Stimulated activated CD4-positive, alpha-beta T cell treated with anti-CD3 and anti-CD28 coated beads, Interleukin-2, amount 100 ng/mL, for 48 hours (primary cell): Measurements from ENCODE around the gene GPR137.
"Not testable (repeated sequence)": the region's sequence is repeated elsewhere in the genome, so short reads cannot be mapped to it uniquely, and the experiment has no call there.

Source experiments
- DNase-seq, 2 donors: peaks; one replicate each; pipeline ENCODE4 v3.0.0-alpha.2; 2020

GPR137 gene, protein sequence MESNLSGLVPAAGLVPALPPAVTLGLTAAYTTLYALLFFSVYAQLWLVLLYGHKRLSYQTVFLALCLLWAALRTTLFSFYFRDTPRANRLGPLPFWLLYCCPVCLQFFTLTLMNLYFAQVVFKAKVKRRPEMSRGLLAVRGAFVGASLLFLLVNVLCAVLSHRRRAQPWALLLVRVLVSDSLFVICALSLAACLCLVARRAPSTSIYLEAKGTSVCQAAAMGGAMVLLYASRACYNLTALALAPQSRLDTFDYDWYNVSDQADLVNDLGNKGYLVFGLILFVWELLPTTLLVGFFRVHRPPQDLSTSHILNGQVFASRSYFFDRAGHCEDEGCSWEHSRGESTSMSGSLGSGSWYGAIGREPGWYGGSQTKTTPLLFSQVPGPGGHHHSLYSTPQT

DNA sequence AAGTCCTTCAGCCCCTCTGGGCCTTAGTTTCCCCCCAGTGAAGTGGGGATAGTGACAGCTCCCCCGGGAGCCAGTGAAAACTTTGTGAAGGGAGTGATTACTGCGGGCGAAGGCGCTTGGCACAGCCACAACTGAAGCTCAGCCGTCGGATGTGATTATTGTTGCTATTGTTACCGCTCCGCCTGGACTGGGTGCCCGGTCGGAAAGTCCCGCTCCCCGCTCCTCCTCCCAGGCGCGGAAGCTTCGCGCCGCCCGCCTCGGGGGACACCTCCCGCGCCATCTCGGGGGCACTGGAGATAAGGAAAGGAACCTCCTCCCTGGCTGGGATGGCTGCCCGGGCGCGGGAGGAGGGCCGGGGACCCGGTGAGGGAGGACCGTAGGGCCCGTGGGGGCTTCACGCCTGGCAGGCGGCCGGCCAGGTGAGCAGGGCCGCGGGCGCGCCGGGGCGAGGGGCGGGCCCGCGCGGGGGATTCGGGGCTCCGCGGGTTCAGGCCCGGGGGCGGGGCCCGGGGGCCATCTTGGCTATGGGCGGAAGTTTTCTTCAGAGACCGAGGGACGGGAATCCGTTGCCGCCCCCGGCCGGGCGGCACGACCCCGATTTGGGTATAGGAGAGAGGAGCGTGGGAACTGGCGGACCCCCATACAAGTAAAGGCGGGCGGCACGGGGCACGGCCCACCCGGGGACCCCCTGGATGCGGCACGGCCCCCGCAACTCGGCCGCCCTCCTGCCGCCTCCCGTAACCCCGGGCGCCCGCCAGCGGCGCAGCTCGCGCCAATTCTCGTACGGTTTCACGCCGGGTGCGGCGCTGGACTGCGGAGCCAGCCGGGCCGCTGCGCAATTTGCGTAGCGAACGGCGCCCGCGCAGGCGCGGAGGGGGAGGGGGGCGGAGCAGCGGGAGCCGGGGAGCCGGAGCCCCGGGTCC, at the start of gene GPR137:
Gene GPR137 (plus strand): TSS at position 887 of the 923 bp plus-strand sequence. CDS start 677 bp downstream, outside the sequence.
- peak; percentile 93 to 98 for DNase-seq

DNA sequence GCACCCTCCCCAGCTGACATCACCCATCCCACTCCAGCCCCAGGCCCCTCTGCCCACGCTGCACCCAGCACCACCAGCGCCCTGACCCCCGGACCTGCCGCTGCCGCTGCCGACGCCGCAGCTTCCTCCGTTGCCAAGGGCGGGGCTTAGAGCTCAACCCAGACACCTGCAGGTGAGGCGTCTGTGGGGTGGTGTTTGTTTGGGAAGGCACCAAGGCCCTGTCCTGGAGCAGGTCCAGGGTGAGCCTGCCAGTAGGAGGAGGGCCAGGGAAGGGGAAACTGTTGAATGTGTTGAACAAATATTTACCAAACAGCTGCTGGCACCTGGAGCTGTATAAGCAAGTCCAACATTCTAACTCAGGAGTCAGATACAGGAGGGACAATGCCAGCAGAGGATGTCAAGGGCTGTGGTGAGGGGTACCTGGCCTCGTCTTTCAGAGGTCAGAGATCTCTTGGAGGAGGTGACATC, 48.1 kb upstream of the GPR137 start:
- DNase-seq, result no peak

DNA sequence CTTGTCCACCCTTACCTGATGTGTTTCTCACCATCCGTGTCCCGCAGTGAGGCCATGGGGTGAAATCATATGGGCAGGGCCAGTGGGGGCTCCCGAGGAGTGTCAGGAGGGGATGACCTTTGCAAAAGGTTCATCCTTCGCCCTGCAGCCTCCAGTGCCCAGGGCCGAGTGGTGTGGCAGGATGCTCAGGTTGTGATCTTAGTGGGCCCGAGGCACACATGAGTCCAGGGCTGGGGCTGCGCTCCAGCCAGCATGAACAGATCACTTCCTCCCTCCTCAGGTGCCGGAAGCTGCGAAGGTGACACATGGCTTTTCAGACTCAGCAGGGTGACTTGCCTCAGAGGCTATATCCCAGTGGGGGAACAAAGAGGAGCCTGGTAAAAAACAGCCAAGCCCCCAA, 47.6 kb upstream of the GPR137 start:
- DNase-seq, result no peak

DNA sequence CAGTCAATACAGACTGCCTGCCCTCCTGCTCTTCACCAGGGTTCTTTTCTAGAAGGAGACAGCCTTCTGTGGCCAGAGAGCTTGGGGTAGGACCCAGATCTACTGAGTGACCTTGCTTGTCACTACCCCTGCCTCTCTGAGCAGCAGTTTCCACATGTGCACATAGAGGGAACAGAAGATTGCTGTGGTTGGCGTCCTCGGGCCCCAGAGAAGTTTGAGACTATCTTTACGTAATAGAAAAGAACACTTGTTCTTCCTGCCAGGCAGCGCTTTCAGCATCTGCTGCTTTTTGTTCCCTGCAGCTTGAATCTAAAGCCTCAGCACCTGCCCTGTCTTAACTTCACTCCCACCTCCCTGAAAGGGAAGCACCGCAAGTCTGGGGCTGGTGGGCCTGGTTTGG, 46.6 kb upstream of the GPR137 start:
- DNase-seq, result no peak

DNA sequence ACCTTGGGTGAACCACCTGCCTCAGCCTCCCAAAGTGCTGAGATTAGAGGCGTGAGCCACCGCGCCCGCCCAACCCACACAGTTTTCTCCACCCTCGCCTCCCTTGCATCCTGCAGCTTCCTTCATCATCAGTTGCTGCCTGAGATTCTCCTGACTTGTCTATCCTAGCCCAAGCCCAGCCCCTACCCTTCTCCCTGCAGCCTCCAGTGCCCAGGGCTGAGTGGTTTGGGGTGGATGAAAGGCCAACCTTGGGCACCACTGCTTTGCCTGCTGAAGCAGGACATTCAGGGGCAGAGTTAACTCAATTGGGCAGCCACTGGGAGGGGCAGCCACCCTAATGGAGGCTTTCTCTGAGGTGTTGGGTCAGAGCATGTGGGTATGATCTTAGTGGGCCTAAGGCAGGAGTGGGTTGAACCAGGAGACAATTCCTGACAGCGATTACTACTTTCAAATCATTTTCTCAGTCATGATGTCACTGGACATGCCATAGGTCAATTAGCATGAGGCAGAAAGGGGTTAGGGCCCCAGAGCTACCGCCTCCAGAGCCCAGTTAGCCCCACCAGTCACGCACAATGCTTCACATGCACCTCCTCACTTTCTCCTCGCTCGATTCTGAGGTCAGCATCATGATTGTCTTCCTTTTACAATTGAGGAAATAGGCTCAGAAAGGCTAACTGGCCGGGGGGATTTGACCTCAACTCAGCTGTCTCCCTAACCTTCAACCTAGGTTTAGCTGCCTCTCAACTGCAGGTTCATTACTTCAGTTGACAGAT, 45.8 kb upstream of the GPR137 start:
- DNase-seq, result no peak

DNA sequence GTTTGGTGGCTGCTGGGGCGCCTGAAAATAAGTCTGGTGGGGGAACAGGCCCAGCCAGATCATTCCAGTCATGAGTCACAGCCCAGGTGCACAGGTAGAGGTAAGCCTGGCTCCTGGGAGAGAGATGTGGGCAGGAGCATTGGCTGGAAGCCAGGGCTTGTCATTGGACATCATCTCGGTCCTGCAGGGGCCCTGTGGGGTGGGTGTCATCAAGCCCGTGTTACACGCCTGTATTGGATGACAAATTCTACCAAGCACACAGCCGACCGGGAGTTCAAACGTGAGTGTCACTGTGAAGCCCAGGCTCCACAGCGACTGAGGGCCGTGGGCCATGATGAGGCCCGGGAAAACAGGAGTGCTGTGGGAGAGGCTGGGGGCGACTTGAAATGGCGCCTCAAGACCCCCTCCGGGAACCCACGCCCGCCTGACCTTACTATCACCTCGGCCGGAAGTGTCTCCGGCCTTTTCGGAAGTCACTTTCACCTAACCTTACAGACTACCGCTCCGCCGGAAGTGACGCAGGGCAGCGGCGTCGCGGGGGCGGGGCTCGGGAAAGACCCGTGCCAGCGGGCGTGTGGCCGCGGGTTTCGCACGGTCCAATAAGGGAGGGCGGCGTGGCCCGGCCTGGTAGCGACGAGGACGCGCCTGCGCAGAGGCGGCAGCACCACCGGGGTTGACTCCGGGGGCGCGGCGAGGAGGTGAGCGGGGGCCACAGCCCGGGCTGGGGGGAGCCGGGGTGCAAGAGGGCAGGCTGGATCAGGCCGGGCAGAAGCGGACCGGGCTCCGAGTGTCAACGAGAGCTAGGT, 45.0 kb upstream of the GPR137 start, which contains the start of gene FKBP2:
Gene FKBP2 (plus strand): TSS at position 661 of the 806 bp plus-strand sequence. CDS start 1,293 bp downstream, outside the sequence.
- peak; percentile 97 to 98 for DNase-seq

DNA sequence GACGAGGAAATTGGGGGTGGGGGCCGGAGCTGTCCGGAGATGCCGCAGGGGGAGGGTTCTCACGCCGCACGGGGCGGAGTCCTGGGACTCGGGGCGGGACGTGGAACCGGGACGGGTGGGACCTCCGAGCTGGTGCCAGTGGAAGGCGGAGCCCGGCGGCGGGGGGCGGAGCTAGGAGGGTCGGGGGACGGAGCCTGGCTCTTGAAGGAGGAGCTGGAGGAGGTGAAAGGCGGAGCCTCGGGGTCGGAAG, 44.5 kb upstream of the GPR137 start:
- peak in 1 of 2 donors; percentile 100 for DNase-seq

DNA sequence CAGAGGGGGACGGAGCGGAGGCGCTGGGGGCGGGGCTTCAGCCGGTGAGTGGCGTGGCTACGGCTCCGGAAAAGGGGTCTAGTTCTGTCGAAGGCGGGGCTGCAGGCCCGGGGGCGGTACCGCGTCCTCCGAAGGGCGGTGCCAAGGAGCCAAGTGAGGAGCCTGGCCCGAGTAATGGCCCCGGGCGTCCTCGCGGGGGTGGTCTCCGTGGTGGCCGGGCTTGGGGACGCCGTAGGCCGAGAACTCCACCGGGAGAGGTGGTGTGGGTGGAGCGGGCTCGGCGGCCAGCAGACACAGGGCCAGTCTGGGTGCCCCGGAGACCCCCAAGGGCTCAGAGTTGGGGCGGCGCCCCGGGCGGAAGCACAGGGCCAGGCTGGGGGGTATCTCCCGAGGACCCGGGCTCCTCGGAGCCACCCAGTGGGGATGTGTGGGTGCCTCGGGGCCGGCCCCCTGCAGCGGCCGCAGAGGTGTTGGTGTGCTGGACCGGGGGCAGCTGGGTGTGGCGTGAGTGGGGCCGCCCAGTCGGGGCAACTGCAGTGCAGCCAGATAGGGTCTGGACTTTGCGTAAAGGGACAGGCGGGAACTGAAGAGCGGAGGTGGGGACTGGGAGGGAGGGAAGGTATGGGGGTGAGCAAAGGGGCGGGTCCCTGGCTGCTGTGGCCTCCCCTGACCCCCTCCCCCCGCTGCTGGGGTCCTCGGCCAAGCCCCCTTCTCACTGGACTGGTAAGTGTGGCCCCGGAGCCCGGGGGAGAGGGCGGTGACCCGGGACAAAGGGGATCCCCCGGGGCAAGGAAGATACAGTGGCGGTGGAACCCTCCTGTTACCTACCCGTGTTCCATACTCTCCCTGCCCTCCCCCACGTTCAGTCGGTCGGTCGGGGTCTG, 43.9 kb upstream of the GPR137 start:
- peak in 1 of 2 donors; percentile 100 for DNase-seq

DNA sequence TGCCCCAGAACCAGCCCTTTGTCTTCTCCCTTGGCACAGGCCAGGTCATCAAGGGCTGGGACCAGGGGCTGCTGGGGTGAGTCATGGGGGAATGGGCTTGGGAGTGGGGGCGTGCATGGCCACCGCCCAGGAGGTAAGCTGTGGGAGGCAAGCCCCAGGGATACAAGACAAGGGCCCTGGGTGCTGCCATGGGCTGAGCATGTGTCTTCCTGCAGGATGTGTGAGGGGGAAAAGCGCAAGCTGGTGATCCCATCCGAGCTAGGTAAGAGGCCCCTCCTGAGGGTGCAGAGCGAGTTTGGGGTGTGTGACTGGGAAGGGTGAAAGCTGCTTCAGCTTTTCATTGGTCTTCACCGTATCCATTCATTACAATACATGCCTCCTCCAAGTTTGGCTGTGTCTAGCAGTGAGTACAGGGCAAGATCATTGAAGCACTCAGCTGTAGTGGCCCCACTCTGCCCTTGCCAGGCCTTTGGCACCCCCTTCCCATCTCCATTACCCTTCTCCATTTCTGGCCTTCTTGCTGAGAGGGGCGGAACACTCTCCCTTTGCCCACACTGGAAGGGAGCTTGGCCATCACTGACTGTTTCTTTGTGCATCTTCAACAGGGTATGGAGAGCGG, 42.3 kb upstream of the GPR137 start:
- no peak for DNase-seq

DNA sequence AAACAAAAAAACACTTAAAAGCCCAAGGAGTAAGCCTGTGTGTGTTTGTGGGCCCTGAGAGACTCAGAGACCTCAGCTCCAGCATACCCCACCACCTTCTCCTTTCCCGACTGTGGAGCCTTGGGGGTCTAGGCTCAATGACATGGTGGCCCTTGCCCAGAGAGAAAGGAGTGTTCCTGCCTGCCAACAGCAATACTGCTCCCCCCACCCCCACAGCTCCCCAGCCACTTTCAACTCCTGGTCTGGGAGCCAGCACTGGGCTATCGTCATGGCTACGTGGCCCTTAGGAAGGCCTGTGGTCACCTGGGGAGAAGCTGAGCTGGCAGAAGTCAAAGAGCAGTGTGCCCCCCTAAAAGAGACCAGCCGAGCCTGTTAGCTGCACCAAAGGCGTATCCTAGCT, 41.5 kb upstream of the GPR137 start:
- no peak for DNase-seq

DNA sequence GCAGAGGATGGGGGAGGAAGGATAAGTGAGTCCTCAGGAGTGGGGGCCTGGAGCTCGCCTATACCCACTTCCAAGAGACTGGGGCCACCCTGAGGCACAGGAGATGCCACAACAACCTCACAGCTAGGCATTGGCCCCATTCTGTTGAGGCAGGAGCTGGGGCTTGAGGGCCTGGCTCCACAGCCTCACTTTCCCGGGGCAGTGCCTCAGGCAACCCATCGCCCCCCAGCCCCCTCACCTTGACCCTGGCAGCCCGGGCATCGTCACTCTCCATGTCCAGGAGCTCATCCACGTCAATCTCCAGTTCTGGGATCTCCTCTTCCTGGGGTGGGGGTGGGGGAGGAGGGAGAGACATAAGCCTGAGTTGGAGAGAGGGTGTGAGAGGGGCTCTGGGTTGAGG, 40.7 kb upstream of the GPR137 start:
- no peak for DNase-seq

DNA sequence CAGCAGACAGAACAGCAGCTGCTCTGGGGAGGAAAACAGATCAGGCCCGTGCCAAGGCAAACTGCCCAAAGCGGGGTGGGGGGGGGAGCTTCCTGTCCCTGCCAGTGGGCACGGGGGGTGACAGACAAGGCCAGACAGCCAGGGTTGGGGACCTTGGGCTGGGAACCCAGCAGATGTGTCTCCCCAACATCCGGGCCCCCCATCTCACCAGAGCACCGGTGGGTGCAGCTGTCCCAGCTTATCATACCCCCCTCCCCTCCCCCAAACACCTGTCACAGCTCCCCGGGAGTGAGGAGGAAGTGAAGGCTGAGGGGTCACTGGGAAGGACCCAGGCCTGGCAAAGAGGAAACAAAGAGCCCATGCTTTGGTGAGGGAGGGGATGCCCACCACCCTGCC, 40.2 kb upstream of the GPR137 start:
- no peak for DNase-seq

DNA sequence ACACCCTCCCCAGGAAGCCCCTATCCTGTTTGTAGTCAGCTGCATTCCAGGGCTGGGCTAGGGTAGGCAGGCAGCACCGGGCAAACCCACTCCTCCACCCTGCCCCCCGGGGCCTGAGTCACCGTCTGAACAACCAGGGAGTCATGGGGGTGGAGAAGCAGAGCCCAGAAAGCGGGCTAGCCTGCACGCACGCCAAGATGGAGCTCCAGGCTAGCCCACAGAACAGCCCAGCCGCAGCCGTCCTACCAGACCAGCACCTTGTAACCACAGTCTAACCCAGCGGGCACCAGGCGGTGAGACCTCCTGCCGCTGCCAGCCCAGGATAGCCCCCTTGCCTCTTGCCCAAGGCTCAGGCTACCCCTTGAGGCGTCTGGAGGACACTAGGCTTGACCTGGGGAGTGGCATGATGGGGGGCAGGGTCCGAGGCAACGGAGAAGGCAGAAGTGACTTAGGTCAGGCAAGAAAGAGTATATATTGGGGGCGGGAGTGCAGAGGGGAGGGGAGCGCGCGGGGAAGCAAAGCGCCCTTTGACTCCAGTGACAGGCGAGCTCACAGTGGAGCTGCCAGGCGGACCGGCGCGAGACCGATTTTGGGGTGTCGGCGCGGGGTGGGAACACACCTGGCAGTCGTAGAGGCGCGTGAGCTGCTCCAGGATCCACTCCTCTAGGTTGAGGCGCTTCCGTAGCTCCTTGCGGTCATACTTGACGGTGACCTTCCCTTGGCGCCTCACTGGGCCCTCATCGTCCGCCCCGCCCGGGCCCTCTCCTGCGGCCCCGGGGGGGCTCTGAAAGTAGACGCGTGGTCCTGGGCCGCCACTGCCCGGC, 39.6 kb upstream of the GPR137 start:
- DNase-seq, result peak; percentile 68 to 69

DNA sequence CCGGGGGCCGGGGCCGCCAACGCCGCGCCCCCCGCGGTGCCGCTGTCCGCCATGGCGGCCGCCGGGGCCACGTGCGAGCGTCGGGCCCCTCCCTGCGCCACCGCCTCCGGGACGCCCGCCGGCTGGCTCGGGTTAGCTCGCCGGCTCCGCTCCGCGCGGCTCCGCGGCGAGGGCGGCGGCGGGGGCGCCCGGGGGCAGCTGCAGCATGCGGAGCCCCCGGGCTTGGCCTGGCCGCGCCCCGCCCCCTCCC, 39.1 kb upstream of the GPR137 start:
- not testable (repeated sequence) for DNase-seq

DNA sequence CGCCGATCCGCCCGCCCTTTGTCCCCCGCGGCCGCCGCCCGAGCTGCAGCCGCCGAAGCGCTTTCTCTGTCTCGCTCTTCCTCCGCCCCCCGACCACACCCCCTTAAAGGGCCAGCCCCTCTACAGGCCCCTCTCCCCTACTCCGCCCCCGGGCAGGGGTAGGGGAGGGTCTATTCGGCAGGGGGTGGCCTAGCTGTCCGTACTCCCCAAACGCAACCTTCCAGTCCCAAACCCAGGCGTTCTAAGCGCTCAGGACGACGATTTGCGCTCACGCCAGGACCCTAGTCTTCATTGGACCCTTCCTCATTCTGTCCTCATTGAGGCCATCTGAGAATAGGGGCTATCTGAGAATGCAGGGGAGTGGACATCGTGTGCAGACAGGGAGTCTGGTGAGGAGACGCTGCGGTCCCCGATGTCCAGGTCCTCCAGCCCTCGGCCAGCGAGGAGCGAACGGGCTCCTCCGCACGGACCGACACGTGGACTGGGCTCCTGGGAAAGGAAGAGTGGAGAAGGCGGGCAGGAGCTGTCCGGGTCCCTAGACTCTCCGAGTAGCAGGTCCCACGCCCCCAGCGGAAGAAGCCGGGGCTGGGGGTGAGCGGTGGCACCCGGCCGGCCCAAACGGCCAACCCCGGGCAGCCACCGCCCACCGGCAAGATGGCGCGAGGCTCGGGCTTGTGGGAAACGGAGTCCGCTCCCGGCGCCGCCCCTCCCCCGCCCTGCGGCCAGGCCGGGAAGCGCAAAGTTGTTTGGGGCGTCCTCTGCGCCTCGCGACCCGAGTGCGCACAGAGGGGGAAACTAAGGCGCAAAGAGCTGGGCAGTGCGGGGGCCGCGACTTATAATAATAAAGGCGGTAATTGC, 38.5 kb upstream of the GPR137 start, which contains the start of gene PPP1R14B:
Gene PPP1R14B (minus strand): TSS at position 73 of the 858 bp plus-strand sequence. CDS start 270 bp downstream, outside the sequence.
- DNase-seq, result peak; percentile 74 to 80

DNA sequence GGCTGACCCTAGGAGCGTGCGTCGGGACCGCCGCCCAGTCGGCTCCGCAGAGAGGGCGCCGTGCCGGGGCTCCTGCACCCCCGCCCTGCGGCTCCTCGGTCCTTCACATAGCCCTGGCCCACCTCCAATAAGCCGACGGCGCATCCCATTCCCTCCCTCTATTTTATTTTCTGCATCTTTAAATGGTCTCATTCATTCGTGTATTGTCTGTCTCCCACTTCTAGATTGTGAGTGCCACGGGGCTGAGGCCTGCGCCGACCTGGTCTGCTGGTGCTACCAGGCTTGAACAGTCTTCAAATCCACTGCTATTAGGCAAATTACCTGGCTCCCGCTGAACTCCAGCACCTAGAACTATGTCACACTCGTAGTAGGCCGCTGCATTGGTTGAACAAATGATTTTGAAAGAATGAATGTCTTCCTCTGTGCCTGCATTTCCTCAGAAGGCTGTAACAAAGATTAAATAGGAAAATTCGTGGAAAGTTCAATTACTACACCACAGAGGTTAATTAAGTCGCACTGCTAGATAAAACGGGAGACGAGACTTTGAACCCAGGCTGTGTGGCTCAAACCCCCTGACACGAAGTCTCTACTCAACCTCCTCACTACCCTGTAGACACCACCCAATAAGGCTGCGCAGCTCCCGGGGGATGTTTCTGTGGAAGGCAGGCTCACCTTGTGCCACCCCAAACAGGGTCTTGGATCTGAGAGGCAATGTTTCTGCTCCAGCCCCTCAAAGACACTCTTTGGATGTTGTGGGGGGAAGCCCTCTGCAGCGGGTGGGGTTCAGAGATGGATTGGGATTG, 37.7 kb upstream of the GPR137 start:
- no peak for DNase-seq

DNA sequence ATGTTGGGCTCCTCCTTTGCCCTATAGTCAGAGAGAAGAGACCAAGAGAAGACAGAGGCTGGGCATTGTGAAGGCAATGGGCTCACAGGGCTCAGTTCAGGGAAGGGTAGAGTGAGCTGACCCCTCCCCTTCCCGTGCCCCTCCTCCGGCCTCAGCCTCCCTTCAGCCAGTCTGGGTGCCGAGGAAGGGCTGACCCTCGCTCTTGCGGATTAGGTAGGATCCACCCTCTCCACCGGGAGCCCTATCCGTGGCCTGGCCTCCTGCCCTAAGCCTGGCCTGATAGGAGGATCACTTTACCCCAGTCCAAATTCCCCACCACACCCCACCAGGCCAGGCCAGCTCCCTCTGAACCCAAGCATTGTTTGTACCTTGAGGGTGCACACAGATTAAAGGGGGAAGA, 37.1 kb upstream of the GPR137 start:
- no peak for DNase-seq

DNA sequence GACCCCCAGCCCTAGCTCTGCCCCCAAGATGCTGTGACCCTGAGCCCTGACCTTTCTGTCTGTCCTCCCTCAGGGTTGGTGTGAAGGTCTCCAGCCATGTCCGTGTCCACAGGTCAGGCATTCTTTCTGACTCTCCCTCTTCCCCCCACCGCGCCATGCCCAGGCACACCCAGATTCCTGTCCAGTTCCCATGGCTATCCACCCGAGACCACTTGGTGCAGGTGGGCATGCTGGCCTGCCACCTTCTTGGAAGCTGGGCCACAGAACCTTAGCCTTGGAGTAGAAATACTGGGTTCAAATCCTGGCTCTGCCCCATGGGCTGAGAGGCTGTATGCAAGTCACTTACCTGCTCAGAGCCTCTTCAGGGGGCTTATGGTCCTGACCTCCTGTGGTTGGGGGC, 36.6 kb upstream of the GPR137 start:
- DNase-seq, result no peak
